ENCODE results near the gene KLHL29.

The KLHL29 gene

DNA sequence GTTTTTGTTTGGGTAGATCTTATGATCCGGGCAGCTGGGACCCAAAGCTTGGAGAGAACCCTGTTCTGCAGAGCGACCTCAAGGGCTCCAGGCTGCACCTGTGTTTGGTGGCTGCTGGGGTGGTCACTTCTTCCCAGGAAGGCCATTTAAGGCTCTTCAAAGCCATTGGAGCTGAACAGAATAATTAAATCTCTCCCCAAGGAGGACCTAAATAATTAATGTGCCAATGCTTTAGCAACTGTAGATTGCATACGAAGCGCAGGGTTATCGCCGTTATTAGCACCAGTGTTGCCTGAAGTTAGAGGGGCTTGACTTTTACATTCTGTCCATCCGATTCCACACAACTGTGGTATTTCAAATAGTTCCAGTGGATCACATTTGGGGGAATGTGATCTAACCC, 290.5 kb downstream of the KLHL29 start:
- TF ChIP-seq CREB1 (IDR thresholded peaks at IDR 0.05; ENCODE audit: low read depth): no peak
- TF ChIP-seq, protein P1, sequence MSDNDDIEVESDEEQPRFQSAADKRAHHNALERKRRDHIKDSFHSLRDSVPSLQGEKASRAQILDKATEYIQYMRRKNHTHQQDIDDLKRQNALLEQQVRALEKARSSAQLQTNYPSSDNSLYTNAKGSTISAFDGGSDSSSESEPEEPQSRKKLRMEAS (IDR thresholded peaks at IDR 0.05): no peak
- TF ChIP-seq, protein P2, sequence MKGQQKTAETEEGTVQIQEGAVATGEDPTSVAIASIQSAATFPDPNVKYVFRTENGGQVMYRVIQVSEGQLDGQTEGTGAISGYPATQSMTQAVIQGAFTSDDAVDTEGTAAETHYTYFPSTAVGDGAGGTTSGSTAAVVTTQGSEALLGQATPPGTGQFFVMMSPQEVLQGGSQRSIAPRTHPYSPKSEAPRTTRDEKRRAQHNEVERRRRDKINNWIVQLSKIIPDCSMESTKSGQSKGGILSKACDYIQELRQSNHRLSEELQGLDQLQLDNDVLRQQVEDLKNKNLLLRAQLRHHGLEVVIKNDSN (IDR thresholded peaks at IDR 0.05): no peak
- TF ChIP-seq EGR1 (IDR thresholded peaks at IDR 0.05): no peak
- no peak for TF ChIP-seq FOXM1 (IDR thresholded peaks at IDR 0.05; ENCODE audit: borderline replicate concordance, low read depth)
- no peak for TF ChIP-seq RAD21 (IDR thresholded peaks at IDR 0.05; ENCODE audit: low read depth)
- TF ChIP-seq, protein P3, sequence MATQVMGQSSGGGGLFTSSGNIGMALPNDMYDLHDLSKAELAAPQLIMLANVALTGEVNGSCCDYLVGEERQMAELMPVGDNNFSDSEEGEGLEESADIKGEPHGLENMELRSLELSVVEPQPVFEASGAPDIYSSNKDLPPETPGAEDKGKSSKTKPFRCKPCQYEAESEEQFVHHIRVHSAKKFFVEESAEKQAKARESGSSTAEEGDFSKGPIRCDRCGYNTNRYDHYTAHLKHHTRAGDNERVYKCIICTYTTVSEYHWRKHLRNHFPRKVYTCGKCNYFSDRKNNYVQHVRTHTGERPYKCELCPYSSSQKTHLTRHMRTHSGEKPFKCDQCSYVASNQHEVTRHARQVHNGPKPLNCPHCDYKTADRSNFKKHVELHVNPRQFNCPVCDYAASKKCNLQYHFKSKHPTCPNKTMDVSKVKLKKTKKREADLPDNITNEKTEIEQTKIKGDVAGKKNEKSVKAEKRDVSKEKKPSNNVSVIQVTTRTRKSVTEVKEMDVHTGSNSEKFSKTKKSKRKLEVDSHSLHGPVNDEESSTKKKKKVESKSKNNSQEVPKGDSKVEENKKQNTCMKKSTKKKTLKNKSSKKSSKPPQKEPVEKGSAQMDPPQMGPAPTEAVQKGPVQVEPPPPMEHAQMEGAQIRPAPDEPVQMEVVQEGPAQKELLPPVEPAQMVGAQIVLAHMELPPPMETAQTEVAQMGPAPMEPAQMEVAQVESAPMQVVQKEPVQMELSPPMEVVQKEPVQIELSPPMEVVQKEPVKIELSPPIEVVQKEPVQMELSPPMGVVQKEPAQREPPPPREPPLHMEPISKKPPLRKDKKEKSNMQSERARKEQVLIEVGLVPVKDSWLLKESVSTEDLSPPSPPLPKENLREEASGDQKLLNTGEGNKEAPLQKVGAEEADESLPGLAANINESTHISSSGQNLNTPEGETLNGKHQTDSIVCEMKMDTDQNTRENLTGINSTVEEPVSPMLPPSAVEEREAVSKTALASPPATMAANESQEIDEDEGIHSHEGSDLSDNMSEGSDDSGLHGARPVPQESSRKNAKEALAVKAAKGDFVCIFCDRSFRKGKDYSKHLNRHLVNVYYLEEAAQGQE (IDR thresholded peaks at IDR 0.05; ENCODE audit: low read depth): no peak
- no peak for TF ChIP-seq EP300 (IDR thresholded peaks at IDR 0.05; ENCODE audit: borderline replicate concordance)
- TF ChIP-seq NFIC (IDR thresholded peaks at IDR 0.05): no peak
- TF ChIP-seq TCF12 (IDR thresholded peaks at IDR 0.05; ENCODE audit: low read depth): no peak
- TF ChIP-seq YY1 (IDR thresholded peaks at IDR 0.05; ENCODE audit: low read depth): no peak
- no peak for TF ChIP-seq TEAD4 (IDR thresholded peaks at IDR 0.05)
- no peak for TF ChIP-seq CEBPB (IDR thresholded peaks at IDR 0.05)
- no peak for TF ChIP-seq TAF1 (IDR thresholded peaks at IDR 0.05; ENCODE audit: low read depth)
- TF ChIP-seq ZBTB7A (IDR thresholded peaks at IDR 0.05; ENCODE audit: low read depth): no peak

DNA sequence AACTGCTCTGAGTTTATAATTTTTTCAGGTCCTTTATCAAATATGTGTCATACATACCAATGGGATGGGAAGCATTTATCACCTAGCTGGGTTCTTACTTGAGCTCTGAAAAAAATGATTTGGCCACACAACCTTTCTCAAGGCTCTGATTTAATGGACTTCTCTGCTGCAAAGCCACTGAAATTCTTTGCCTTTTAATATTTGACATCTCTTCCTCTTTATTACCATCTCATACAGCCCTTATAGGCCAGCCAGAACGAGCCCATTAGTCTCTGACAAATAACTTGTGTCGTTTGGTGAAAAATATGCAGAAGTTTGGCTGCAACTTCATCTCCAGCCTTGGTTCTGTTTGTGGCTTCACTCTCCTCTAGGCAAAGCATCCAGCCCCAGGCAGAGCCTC, 292.9 kb downstream of the KLHL29 start:
- TF ChIP-seq NFIC (IDR thresholded peaks at IDR 0.05): no peak
- TF ChIP-seq, protein P3 (IDR thresholded peaks at IDR 0.05; ENCODE audit: low read depth): no peak
- TF ChIP-seq ZBTB7A (IDR thresholded peaks at IDR 0.05; ENCODE audit: low read depth): no peak
- TF ChIP-seq TEAD4 (IDR thresholded peaks at IDR 0.05): no peak
- TF ChIP-seq, protein P2 (IDR thresholded peaks at IDR 0.05): no peak
- no peak for TF ChIP-seq RAD21 (IDR thresholded peaks at IDR 0.05; ENCODE audit: low read depth)
- no peak for TF ChIP-seq CREB1 (IDR thresholded peaks at IDR 0.05; ENCODE audit: low read depth)
- no peak for TF ChIP-seq EGR1 (IDR thresholded peaks at IDR 0.05)
- no peak for TF ChIP-seq TCF12 (IDR thresholded peaks at IDR 0.05; ENCODE audit: low read depth)
- TF ChIP-seq, protein P1 (IDR thresholded peaks at IDR 0.05): no peak
- no peak for TF ChIP-seq YY1 (IDR thresholded peaks at IDR 0.05; ENCODE audit: low read depth)
- TF ChIP-seq EP300 (IDR thresholded peaks at IDR 0.05; ENCODE audit: borderline replicate concordance): no peak
- no peak for TF ChIP-seq TAF1 (IDR thresholded peaks at IDR 0.05; ENCODE audit: low read depth)
- TF ChIP-seq CEBPB (IDR thresholded peaks at IDR 0.05): no peak
- TF ChIP-seq FOXM1 (IDR thresholded peaks at IDR 0.05; ENCODE audit: borderline replicate concordance, low read depth): no peak

DNA sequence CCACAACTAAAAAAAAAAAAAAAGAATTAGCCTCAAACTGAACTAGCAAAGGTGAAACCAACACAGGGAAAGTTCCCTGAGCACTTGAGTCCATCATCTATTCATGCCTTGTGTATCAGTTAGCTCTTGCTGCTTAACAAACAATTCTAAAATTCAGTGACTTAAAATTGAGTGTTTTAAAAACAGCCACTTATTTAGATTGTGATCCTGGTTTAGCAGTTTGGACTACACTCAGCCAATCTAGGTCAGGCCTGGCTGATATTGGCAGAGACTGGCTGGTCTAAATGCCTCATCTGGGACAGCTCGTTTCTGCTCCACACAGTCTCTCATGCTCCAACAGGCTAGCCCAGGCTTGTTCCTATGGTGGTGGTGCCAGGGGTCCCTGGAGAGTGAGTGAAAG, 294.1 kb downstream of the KLHL29 start:
- TF ChIP-seq YY1 (IDR thresholded peaks at IDR 0.05; ENCODE audit: low read depth) (no peak), ZBTB7A (IDR thresholded peaks at IDR 0.05; ENCODE audit: low read depth) (no peak), RAD21 (IDR thresholded peaks at IDR 0.05; ENCODE audit: low read depth) (no peak), TAF1 (IDR thresholded peaks at IDR 0.05; ENCODE audit: low read depth) (no peak), CREB1 (IDR thresholded peaks at IDR 0.05; ENCODE audit: low read depth) (no peak), EP300 (IDR thresholded peaks at IDR 0.05; ENCODE audit: borderline replicate concordance) (no peak), NFIC (IDR thresholded peaks at IDR 0.05) (no peak)
- TF ChIP-seq, protein P3 (IDR thresholded peaks at IDR 0.05; ENCODE audit: low read depth): no peak
- TF ChIP-seq, protein P1 (IDR thresholded peaks at IDR 0.05): no peak
- TF ChIP-seq, protein P2 (IDR thresholded peaks at IDR 0.05): no peak

DNA sequence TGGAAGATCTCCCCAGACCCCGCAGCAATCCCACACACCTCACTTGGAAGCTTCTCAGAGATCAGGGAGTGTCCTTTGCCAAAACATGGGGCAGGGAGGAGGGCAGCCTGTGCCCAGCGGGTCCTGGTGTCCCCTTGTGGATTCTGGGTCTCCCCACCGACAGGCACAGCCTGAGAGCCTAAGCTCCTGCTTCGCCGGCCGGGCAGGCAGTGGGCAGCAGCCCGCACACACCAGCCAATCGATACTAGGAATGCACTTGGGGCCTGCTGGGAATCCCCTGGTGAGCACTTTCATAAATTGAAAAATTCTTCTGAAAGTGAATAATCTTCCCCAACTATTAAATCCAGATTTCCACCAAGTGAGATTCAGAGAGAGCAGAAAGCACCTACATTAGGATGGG, 296.0 kb downstream of the KLHL29 start:
- TF ChIP-seq CEBPB (IDR thresholded peaks at IDR 0.05) (no peak), TAF1 (IDR thresholded peaks at IDR 0.05; ENCODE audit: low read depth) (no peak), EP300 (IDR thresholded peaks at IDR 0.05; ENCODE audit: borderline replicate concordance) (no peak), FOXM1 (IDR thresholded peaks at IDR 0.05; ENCODE audit: borderline replicate concordance, low read depth) (no peak), RAD21 (IDR thresholded peaks at IDR 0.05; ENCODE audit: low read depth) (no peak), ZBTB7A (IDR thresholded peaks at IDR 0.05; ENCODE audit: low read depth) (no peak), NFIC (IDR thresholded peaks at IDR 0.05) (no peak), YY1 (IDR thresholded peaks at IDR 0.05; ENCODE audit: low read depth) (no peak), TEAD4 (IDR thresholded peaks at IDR 0.05) (no peak), TCF12 (IDR thresholded peaks at IDR 0.05; ENCODE audit: low read depth) (no peak), CREB1 (IDR thresholded peaks at IDR 0.05; ENCODE audit: low read depth) (no peak)
- TF ChIP-seq, protein P1 (IDR thresholded peaks at IDR 0.05): no peak
- TF ChIP-seq, protein P2 (IDR thresholded peaks at IDR 0.05): no peak

Measured in Ishikawa (cell line).